HG03442 (cell line): Measurements from ENCODE around the gene FUT8.
"Not testable (repeated sequence)": the region's sequence is repeated elsewhere in the genome, so short reads cannot be mapped to it uniquely, and the experiment has no call there.

Experiments
- ATAC-seq: cut with Tn5 transposase; IDR thresholded peaks from one replicate; pipeline ENCODE4 v1.9.1; 2021; ENCODE audit warnings: mild to moderate bottlenecking, moderate library complexity; ENCODE audit not compliant: unreplicated experiment

The FUT8 gene

DNA sequence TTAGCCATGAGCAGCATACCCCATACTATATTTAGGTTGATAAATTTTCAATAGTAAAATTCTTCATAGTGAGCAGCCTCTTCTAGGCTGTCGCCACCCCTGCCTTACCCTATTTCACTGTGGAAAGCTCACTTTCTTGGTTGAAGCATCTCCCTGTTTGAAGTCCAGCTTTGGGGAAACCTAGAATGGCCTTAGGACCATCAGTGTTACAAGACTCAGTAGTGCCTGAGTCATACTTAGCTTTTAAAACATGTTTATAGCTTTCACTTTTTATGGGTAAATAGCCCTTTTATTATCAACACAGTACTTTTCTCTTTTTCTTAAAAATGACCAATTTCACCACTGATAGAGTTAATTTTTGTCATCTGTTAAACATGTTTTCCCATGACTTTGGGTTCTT is 37.1 kb downstream of the FUT8 start:
- no peak for ATAC-seq

DNA sequence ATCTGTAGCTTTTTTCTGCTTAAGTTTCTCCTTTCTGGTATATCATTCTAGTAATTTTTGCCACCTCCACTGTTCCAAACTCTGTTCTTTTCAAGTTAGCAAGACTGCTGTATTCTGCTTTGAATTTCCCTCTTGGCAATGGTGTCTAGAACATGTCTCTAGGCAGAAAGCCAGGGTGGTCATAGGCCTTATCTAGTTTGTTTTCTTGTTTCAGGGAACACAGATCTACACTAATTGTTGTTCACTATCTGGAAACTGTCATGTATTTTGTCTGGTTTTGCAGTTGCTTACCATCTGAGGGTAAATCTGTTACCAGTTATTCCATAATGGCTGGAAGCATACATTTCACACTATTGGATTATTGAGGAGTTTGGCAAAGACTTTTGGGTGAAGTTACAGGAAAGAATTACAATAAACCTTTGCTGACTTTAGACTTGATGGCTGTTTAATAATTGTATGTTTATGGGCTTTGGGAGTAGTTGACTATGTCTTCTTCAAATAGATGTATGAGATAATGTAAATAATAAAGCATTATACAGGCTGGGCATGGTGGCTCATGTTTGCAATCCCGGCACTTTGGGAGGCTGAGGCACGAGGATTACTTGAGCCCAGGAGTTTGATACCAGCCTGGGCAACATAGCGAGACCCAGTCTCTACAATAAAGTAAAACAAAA is 41.4 kb downstream of the FUT8 start:
- ATAC-seq = no peak

DNA sequence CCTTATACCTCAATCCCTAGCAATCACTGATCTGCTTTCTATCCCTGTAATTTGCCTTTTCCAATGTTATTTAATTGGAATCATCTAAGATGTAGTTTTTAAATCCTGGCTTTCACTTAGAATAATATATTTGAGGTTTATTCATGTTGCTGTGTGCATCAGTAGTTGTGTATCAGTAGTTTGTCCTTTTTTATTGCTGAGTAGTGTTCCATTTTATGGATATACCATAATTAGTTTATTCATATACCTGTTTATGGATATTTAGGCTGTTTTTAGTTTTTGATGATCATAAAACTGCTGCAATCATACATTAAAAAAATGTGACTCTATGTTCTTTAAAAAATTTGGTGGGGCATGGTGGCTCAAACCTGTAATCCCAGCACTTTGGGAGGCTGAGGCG is 43.7 kb downstream of the FUT8 start:
- ATAC-seq = no peak

DNA sequence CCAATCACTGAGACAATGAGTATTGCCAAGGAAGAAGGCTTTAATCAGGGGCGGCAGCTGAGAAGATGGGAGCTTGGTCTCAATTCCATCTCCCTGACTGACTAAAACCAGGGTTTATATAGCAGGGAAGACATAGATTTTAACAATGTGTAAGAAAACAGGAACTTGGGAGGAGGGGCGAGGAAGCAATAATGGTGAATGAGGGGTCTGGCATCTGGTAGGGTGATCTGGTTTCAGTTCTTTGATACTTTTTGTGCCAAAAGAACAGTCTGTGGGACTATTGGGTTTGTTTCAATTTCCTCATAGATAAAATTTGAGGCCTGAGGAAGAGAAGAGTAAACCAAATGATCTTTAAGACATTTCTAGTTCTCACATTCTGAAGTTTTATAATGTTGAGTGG is 49.2 kb downstream of the FUT8 start:
- ATAC-seq = no peak

DNA sequence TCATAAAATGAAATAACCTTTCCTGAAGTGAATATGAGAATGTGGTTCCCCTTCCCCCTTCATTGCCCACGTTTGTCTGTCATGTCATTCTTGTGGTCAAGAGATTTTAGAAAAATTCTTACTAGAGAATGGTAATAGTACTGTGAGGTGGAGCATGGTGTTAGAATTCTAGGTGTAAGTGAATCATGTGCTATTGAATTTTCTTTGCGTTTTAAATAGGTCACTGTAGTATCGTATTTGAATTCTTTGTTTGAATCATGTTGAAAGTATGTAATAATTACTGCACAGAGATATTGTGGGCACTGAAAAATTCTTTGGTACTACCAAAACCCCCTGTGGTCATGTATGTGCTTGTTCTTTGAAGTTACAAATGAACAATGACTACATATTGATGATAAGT is 49.9 kb downstream of the FUT8 start:
- ATAC-seq = peak; percentile 74

DNA sequence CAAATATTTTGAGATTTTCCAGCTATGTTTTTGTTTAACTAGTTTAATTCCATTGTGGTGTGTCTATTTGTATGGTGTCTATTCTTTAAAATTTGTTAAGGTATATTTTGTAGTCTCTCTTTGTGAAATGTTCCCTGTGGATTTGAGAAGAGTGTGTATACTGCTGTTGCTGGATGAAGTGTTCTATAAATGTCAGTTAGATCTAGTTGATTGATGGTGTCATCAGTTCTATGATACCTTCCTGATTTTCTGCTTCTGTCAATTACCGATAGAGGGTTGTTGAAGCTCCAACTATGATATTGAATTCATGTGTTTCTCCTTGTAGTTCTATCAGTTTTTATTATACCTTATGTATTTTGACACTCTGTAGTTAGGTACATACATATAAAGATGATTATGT is 53.1 kb downstream of the FUT8 start:
- ATAC-seq = no peak

DNA sequence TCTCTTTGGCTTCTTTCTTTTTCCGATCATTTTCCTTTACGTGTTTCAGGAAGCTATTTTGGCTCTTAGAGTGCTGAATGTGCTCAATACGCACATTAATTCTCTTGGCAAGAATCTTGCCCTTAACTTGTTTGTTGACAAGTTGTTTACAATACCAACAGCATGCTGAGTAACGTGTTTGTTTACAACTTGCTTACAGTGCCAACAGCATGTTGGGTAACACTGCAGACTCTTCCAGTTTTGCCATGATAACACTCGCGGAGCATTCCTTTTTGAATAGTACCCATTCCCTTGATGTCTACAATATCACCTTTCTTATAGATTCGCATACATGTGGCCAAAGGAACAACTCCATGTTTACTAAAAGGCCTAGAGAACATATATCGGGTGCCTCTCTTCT is 55.4 kb downstream of the FUT8 start:
- ATAC-seq = not testable (repeated sequence)

DNA sequence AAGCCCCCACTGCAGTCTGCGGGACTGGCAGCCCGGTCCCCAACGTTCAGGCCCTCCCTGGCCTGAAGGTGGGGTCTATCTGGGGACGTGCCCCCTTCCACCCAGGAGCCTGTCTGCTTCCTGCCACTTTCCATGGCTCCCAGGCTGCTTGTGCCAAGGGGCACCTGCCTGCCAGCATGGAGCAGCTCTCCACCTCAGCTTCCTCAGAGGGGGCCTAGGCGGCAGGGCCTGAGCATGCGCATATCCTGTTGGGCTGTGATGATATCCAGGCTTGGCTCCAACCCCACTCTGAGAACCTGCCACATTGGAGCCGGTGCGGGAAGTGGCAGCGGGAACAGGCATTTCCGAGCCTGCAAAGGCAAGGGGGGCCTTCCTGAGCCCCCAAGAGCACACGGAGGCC is 57.4 kb downstream of the FUT8 start:
- no peak for ATAC-seq

DNA sequence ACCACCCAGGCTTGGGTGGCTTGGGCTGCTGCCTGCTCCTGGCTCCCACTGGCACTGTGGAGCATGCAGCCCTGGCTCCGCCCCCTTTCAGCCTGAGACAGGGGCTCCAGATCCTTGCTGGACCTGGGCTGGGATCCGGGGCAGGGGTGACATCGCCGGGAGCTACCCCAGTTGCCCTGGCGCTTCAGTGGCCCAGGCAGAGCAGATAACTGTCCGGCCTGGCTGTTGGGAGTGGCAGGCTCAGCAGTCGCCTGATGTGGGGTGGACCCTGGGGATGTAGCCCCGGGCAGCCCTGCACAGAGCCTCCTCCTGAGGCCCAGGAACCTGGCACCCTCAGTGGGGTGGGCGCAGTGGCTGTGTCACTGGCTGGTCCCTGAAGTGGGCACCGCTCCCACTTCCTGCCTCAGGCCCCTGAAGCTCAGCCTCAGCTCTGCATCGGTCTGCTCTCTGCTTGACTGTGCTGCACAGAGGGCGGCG is 57.9 kb downstream of the FUT8 start:
- ATAC-seq = peak; percentile 22

DNA sequence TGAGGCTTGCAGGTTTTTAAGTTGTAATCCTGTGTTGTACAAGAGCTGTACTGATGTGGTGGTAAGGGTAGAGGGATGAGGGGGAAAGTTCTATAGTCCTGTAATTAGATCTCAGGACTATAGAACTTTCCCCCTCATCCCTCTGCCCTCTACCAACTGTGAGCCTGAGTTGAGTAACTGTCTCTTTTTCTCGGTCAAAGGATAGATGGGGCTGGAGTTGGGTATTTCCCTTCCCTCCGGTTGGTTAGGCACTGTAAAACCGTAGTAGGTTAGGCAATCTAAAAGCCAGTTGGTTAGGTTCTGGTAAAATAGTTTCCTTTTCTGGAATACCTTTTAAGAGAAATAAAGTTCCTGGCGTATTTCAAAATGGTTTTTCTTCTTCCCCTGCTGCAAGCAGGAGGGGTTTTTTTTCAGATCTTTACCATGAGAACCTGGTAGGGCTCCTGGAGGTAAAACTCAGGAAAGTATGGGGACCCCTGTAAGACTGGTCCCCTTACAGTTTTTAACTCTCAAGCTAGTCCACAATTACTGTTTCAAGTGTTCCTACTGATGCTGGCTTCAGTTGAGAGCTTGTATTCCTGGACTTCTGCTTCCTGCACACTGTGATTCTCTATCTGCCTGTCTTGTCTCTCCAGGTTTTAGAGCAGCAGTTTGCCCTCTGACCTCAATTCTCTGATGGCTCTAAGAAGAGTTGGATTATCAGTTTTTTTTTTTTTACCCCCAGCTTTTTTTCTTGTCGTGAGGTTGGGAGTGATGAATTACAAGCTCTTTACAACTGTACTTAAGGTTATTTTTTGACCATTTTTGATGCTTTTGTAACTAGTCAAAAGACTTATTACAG is 58.7 kb downstream of the FUT8 start:
- ATAC-seq = peak; percentile 85

DNA sequence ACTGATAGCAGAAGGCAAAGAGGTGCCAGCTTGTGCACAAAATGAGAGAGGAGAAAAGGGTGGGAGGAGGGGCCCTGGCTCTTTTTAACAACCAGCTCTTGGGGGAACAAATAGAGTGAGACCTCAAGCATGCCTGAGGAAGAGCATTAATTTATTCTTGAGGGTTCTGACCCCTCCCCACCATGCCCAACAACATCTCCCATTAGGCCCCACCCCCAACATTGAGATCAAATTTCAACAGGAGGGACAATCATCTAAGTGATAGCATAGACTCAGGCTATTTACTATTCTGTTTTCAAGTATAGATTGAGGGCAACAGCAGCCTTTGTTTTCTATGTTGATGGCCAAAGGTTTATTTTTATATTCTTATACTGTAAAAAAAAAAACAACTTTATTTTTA is 59.7 kb downstream of the FUT8 start:
- no peak for ATAC-seq

DNA sequence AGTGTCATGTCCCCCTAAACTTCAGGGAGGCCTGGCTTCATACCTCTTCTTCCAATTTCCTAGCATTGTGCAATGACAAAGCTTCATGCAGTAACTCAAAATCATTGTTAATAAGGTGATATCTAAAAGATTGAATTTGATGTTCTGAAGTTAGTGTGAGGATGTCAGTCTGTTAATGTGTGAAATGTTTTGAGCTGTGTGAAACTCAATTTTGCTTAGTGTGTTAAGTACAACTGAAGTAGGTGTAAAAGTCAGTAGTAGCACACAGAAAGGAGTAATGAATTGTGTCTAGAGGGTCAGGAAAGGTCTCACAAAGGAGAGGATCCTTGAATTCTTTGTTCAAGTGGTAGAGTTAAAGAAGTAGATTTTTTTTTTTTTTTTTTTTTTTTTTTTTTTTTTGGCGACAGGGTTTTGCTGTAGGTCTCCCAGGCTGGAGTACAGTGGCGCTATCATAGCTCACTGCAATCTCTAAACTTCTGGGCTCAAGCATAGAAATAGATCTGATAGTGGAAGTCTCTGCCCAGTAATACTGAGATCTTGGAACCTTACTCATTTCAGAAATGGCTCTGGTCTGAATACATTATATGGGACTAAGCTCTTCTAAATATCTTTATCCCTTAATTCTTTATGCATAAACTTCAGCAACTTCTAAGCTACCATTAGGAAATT is 63.9 kb downstream of the FUT8 start:
- peak; percentile 84 for ATAC-seq

DNA sequence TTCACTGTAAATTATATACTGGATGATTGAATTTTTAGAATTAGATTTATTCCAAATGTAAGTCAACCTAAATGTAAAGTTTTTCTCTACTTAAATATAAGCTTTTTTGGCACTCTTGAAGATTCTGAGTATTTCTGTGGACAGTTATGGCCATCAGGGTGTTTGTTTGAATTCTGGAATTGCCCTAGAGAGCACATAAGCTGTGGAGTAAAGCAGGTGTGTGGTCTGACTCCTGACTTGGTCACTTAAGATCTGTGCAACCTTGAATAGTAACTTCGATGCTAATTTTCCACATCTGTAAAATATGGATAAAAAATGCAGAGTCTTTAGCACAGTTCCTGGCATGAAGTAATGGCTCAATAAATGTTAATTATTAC is 64.4 kb downstream of the FUT8 start:
- ATAC-seq = no peak

DNA sequence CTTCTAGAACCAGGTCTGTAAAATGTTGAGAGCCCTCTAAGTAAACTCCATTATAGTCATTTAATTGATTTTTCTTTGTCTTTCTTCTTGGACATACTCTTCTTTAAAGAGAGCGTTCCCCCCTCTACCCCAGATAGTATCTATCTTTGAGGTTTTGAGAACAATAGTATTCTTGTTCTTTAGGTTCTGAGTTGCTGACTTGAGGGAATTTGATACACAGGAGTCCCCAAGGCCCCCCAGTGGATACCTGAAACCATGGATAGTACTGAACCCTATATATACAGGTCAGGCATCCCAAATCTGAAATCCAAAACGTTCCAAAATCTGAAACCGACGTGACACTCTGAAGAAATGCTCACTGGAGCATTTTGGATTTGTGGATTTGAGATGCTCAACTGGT is 65.5 kb downstream of the FUT8 start:
- no peak for ATAC-seq

DNA sequence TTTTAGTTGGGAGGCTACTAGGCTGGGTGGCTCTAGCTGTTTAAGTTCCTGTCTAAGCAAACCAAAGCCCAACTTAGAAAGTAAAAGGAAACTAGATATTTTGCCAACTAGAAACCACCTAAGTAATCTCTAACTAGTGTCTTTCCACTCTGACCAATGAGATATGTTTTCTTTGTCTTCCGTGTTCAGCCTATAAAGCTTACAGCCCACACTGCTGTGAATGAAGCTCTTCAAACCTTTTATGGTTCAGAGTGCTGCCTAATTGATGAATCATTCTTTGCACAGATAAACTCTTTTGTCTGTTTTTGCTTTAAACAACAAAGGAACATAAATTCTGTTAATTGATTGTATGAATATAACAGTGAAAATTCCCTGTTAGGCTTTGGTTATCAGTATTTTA is 66.1 kb downstream of the FUT8 start:
- no peak for ATAC-seq

DNA sequence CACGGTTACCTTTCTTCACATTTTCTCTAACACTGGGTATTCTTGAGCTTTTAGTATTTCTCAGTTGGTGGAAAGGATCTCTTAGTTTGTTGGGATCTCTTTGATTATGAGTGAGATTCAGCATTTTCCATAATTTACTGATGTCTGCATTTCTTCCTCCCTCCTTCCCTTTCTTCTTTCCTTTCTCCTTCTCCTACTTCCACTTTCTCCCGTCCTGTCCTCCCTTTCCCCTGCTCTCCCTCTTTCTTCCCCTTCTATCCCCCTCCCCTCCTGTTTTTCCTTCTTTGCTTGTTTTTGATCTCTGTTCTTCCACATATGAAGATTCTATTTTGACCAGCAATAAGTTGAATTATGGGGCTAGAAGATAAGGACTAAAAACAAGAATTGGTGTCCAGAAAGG is 66.9 kb downstream of the FUT8 start:
- ATAC-seq = no peak

DNA sequence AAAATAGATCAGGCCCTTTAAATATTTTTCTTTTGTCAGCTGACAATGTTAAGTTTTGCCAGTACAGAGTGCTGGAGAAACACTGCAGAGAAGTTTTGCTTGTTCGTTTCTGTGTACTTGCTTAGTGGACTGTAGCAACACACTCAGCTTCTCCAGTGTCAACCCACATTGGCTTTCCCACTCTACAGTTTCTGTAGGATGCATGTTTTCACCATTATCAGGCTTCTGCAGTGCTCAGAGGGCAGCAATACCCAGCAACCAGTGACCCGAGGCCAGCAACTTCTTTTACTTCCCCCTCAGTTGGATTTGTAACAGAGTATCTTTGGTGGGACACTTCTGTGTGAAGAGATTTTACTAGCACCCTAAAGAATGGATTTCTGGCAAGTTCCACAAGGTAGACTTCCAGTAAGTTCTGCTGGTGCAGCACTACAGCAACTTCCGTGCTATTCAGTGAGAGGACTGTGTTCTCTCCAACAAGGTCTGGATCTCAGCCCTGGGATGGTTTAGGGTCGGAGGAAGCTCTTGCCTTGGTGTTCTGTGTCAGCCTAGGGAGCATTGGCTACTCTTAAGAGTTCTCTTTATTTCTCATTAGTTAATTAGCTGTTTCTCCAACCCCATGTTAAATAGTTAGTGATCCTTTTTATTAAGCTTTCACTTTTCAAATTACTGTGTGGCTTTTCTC is 70.4 kb downstream of the FUT8 start:
- ATAC-seq = no peak

DNA sequence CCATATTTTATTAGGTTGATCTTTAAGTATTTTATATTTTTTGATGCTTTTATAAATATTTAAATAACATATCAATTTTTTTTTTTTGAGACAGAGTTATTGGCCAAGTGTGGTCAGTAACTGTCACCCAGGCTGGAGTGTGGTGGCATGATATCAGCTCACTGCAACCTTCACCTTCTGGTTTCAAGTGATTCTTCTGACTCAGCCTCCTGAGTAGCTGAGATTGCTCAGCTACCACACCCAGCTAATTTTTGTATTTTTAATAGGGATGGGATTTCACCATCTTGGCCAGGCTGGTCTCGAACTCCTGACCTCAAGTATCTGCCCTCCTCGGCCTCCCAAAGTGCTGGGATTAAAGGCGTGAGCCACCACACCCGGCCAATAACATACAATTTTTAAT is 71.1 kb downstream of the FUT8 start:
- no peak for ATAC-seq

DNA sequence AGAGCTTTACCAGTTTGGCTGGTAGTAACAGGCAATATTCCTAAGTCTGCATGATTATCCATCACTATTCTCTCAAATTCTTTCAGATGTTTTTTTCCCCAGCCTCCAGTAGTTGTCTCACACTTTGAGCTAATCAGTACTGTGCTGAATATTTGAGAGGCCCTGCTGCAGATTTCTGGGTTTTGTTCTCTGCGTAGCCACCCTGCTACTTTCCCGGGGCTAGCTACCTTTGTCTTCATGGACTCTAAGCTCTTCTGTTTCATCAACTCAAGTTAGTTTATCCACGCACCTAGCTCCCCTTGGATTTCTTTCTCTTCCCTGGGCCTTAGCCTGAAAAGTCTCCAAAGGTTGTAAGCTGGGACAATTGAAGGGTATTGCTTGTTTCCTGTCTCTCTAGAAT is 73.0 kb downstream of the FUT8 start:
- no peak for ATAC-seq

DNA sequence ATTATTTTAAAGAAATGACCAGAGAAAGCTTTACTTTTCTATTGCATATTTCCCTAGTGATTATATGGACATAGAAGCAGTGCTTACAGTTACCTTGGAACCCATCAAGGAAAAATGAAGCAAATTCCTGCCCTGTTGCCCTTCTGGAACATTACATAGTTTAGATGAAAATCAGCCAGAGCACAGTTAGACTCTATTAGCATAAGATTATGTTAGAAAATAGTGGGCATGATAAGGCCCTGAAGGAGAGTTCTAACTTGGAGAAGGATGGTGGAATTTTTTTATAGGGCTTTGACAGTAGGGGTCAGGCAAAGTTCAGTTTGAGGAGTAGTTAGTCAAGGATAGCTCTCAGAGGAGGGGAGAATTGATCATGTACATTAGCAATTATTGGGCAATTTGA is 74.3 kb downstream of the FUT8 start:
- no peak for ATAC-seq

DNA sequence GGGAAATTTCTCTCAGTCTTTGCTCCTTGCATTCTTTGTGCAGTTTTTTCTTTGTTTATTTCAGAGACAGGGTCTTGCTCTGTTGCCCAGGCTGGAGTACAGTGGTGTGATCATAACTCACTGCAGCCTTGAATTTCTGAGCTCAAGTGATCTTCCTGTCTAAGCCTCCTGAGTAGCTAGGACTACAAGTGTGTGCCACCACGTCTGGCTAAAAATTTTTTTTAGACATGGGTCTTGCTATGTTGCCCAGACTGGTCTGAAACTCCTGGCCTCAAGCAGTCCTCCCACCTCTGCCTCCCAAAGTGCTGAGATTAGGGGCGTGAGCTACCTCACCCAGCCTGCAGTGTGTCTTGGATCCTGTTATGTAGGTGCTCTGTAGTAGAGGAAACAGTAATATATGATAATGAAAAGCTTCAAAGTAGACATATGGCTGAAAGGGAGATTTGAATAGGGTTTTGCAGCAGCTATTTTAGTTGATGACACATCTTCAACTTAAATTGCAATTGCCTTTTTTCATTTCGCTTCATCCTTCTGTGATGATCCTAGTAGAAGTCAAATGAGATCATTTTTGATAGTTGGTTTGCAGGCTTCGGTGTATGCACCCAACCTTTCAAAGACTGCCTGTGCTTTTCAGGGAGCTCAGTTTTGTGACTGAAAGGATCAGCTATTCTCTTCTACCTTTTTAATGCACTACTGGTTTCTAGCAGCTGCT is 75.4 kb downstream of the FUT8 start:
- ATAC-seq = no peak
